ENCODE data around the gene WDR1. TPM values are rescaled to one million over a fixed set of nuclear protein-coding genes. Genes with fewer than 3 reads are reported as not detected.

Gene WDR1
- total RNA-seq, 1 experiment from 2014 or later = 227 TPM

DNA sequence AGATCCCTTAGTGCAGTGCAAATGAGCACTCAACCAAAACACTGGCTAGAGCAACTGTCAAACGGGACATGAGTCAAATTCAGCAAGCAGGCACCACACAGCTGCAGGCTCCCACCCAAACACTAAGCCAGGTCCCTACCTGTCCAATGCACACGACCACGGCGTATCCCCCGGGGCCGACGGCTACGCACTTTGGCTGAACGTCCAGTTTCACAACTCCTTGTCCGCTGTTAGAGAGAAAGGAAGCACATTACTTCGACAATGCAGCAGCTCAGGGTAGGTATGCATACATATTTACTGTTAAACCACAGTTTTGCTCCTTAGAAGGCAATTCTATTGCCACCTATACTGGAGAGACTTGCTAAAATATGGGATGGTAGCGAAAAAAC, 35.4 kb downstream of the WDR1 start:
- BruUV-seq (replicated peaks) = no TSS peak
- Histone ChIP-seq H3K9me3 (ENCODE audit: low read depth, low read length, poor library complexity, severe bottlenecking) (no peaks in the 10 kb centered on the region), H3K4me3 (ENCODE audit: low read depth, low read length, poor library complexity, severe bottlenecking) (no peak overlapping the region), H3K27ac (ENCODE audit: low read depth, low read length, poor library complexity, severe bottlenecking) (no peak overlapping the region), H3K27me3 (replicated peaks; ENCODE audit: insufficient read depth, low read depth, low read length, poor library complexity) (no peaks in the 10 kb centered on the region), H3K36me3 (ENCODE audit: insufficient read depth, low read length, poor library complexity, severe bottlenecking) (peaks cover 47% of the 10 kb centered on the region), H3K4me1 (ENCODE audit: insufficient read depth, low read length, poor library complexity, severe bottlenecking) (no peaks in the 10 kb centered on the region)
- DNase-seq (ENCODE audit: low spot score) = no peak
- intact Hi-C loops (cut with micrococcal nuclease; ENCODE audit: unreplicated experiment) = no loop called here
- POLR2A ChIA-PET (ENCODE audit: low non-redundant PET) = no interaction called here
- CTCF ChIA-PET = no interaction called here
- TF ChIP-seq, protein P1, sequence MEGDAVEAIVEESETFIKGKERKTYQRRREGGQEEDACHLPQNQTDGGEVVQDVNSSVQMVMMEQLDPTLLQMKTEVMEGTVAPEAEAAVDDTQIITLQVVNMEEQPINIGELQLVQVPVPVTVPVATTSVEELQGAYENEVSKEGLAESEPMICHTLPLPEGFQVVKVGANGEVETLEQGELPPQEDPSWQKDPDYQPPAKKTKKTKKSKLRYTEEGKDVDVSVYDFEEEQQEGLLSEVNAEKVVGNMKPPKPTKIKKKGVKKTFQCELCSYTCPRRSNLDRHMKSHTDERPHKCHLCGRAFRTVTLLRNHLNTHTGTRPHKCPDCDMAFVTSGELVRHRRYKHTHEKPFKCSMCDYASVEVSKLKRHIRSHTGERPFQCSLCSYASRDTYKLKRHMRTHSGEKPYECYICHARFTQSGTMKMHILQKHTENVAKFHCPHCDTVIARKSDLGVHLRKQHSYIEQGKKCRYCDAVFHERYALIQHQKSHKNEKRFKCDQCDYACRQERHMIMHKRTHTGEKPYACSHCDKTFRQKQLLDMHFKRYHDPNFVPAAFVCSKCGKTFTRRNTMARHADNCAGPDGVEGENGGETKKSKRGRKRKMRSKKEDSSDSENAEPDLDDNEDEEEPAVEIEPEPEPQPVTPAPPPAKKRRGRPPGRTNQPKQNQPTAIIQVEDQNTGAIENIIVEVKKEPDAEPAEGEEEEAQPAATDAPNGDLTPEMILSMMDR (conservative IDR thresholded peaks at IDR 0.05; ENCODE audit: low read depth, low read length) = no peak
- TF ChIP-seq EZH2 (IDR thresholded peaks at IDR 0.05; ENCODE audit: borderline replicate concordance, low read depth, low read length, poor library complexity, severe bottlenecking) = no peak

DNA sequence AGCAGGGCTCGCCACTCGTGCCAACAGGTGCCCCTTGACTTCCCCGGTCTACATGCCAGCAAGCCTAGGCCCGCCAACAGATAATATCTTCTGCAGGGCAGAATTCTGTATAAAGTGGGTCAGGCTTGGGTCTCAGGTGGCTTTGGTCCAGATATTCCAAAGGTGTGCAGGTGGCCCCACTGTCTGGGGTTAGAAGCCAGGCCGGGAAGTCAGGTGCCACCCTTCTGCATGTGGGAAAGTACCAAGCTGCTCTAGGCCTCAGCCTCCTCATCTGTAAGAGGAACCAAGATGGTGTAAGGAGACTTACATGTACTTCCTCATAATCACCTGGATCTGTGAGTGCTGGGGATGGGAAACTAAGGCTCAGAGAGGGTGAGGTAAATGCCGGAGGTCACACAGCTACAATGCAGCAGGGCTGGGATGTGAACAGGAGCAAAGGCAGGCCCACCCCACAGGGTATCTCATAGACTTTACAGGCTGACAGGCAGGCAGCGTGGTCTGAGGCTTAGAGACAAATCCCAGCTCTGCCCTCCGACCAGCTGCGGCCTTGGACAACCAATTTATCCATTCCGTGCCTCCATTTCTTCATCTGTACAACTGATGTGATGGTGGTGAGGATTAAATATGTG, 35.9 kb downstream of the WDR1 start:
- Histone ChIP-seq H3K27ac (ENCODE audit: low read depth, low read length, poor library complexity, severe bottlenecking) (no peak overlapping the region), H3K36me3 (ENCODE audit: insufficient read depth, low read length, poor library complexity, severe bottlenecking) (peaks cover 45% of the 10 kb centered on the region), H3K27me3 (replicated peaks; ENCODE audit: insufficient read depth, low read depth, low read length, poor library complexity) (no peaks in the 10 kb centered on the region), H3K9me3 (ENCODE audit: low read depth, low read length, poor library complexity, severe bottlenecking) (no peaks in the 10 kb centered on the region), H3K4me1 (ENCODE audit: insufficient read depth, low read length, poor library complexity, severe bottlenecking) (no peaks in the 10 kb centered on the region), H3K4me3 (ENCODE audit: low read depth, low read length, poor library complexity, severe bottlenecking) (no peak overlapping the region)
- intact Hi-C loops (cut with micrococcal nuclease; ENCODE audit: unreplicated experiment) = no loop called here
- CTCF ChIA-PET = no interaction called here
- no TSS peak for BruUV-seq (replicated peaks)
- no peak for DNase-seq (ENCODE audit: low spot score)
- POLR2A ChIA-PET (ENCODE audit: low non-redundant PET) = no interaction called here
- TF ChIP-seq, protein P1 (conservative IDR thresholded peaks at IDR 0.05; ENCODE audit: low read depth, low read length) = no peak
- TF ChIP-seq EZH2 (IDR thresholded peaks at IDR 0.05; ENCODE audit: borderline replicate concordance, low read depth, low read length, poor library complexity, severe bottlenecking) = no peak

DNA sequence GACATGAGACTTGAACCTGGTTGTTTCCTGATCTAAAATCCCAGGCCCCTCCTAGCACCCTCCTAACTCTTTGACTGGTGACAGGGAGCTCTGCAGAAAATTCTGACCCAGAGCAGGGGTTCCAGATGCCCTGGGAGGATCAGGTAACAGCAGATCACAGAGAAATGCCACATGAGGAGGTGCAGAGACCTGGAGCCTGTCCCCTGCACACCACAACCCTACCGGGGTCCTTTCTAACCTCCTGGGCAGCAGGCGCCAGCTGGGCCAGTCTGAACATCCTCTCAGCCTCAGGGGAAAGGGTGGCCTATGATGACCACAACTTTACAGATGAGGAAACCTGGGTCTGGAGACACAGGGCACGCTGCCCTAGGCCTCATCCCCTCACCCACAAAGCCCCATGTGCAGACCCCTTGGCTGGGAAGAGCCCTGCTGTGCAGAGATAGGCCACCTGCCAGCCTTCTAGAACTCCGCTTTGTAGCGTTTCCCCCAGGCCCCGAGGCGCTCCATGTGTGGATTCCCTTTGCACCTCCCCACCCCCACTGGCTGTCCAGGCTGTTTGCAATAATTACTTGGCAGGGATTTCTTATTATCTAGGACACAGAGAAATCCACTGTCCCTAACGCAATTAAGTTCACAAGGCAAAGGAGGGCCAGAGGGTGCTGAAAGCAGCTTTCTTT, 36.5 kb downstream of the WDR1 start:
- Histone ChIP-seq H3K4me3 (ENCODE audit: low read depth, low read length, poor library complexity, severe bottlenecking) (no peak overlapping the region), H3K9me3 (ENCODE audit: low read depth, low read length, poor library complexity, severe bottlenecking) (no peaks in the 10 kb centered on the region), H3K27me3 (replicated peaks; ENCODE audit: insufficient read depth, low read depth, low read length, poor library complexity) (no peaks in the 10 kb centered on the region), H3K27ac (ENCODE audit: low read depth, low read length, poor library complexity, severe bottlenecking) (no peak overlapping the region), H3K4me1 (ENCODE audit: insufficient read depth, low read length, poor library complexity, severe bottlenecking) (no peaks in the 10 kb centered on the region), H3K36me3 (ENCODE audit: insufficient read depth, low read length, poor library complexity, severe bottlenecking) (peaks cover 42% of the 10 kb centered on the region)
- intact Hi-C loops (cut with micrococcal nuclease; ENCODE audit: unreplicated experiment) = no loop called here
- no TSS peak for BruUV-seq (replicated peaks)
- CTCF ChIA-PET = no interaction called here
- POLR2A ChIA-PET (ENCODE audit: low non-redundant PET) = no interaction called here
- no peak for DNase-seq (ENCODE audit: low spot score)
- TF ChIP-seq, protein P1 (conservative IDR thresholded peaks at IDR 0.05; ENCODE audit: low read depth, low read length) = no peak
- TF ChIP-seq EZH2 (IDR thresholded peaks at IDR 0.05; ENCODE audit: borderline replicate concordance, low read depth, low read length, poor library complexity, severe bottlenecking) = no peak
